Upper lobe of right lung (tissue), 1 donor: ENCODE measurements around the gene COBL. TPM values are rescaled to one million over a fixed set of nuclear protein-coding genes. Genes with fewer than 3 reads are reported as not detected.

ENCODE experiments used
- ATAC-seq: fragments of 200-7000 bp; cut with Tn5 transposase; one replicate; pipeline ENCODE4 v1.9.1; 2020; ENCODE audit warnings: mild to moderate bottlenecking, moderate library complexity
- DNase-seq: peaks from one replicate; pipeline ENCODE4 v3.0.0-alpha.2; 2020
- H3K27ac ChIP-seq: fragments of 200-600 bp; one replicate; pipeline ENCODE4 v1.8.0; 2022
- H3K27me3 ChIP-seq: fragments of 200-600 bp; one replicate; pipeline ENCODE4 v1.8.0; 2022; ENCODE audit warnings: mild to moderate bottlenecking
- H3K36me3 ChIP-seq: fragments of 200-600 bp; one replicate; pipeline ENCODE4 v1.8.0; 2022
- H3K4me1 ChIP-seq: fragments of 200-600 bp; one replicate; pipeline ENCODE4 v1.8.0; 2022
- H3K4me3 ChIP-seq: fragments of 200-600 bp; one replicate; pipeline ENCODE4 v1.8.0; 2022; ENCODE audit warnings: mild to moderate bottlenecking
- H3K9me3 ChIP-seq: fragments of 200-600 bp; one replicate; pipeline ENCODE4 v1.8.0; 2022
- CTCF ChIP-seq: fragments of 200-600 bp; IDR thresholded peaks from one replicate; pipeline ENCODE4 v1.8.0; 2022; ENCODE audit warnings: antibody characterized with exemption
- intact Hi-C: fragments of 100-400 bp; cut with DNase I; formaldehyde crosslinking; loops from one replicate; pipeline ENCODE4 v1.11.0; 2022
- total RNA-seq: library from RNA; stranded (reverse); fragmentation: NEBNext Ultra II Directional; extraction: Animal tissue kit (Norgen Biotek cat#: 25700); gene quantifications from one replicate; pipeline ENCODE4 v1.2.1, GENCODE V29; 2021
- donor health status: DM: no; HTN: yes; CAD: no; lungs with severe emphysema.

COBL gene
- total RNA-seq, 1 donor from 2014 or later = 29.2 TPM

GRCh38 chr7:51242881-51243518 is 73.6 kb downstream of the COBL start:
- intact Hi-C loops = no loop called here
- no peak overlapping the region for H3K27ac ChIP-seq
- DNase-seq (no peak), ATAC-seq (no peak)
- H3K9me3 ChIP-seq = no peaks in the 10 kb centered on the region
- no peaks in the 10 kb centered on the region for H3K27me3 ChIP-seq
- no peak for TF ChIP-seq CTCF
- peaks cover 4% of the 10 kb centered on the region for H3K4me1 ChIP-seq
- H3K4me3 ChIP-seq = no peak overlapping the region
- H3K36me3 ChIP-seq = no peaks in the 10 kb centered on the region

GRCh38 chr7:51242007-51242691 is 74.5 kb downstream of the COBL start:
- Histone ChIP-seq H3K27me3 (no peaks in the 10 kb centered on the region), H3K4me1 (peaks cover 4% of the 10 kb centered on the region), H3K4me3 (peak overlapping the region; percentile 20), H3K27ac (no peak overlapping the region), H3K9me3 (no peaks in the 10 kb centered on the region), H3K36me3 (no peaks in the 10 kb centered on the region)
- TF ChIP-seq CTCF = no peak
- intact Hi-C loops = no loop called here
- DNase-seq (no peak), ATAC-seq (peak; percentile 77)

- Histone ChIP-seq H3K4me1 (peaks cover 4% of the 10 kb centered on the region), H3K9me3 (no peaks in the 10 kb centered on the region), H3K27me3 (no peaks in the 10 kb centered on the region), H3K27ac (no peak overlapping the region), H3K4me3 (no peak overlapping the region), H3K36me3 (no peaks in the 10 kb centered on the region)
- TF ChIP-seq CTCF = no peak
- intact Hi-C loops = no loop called here
- ATAC-seq (no peak), DNase-seq (no peak)
Observed at GRCh38 chr7:51240868-51241267, 75.7 kb downstream of the COBL start.

GRCh38 chr7:51239691-51240090 is 76.9 kb downstream of the COBL start:
- no peak for ATAC-seq
- no peaks in the 10 kb centered on the region for H3K36me3 ChIP-seq
- intact Hi-C loops = no loop called here

GRCh38 chr7:51238981-51239495 is 77.6 kb downstream of the COBL start:
- Histone ChIP-seq H3K27me3 (no peaks in the 10 kb centered on the region), H3K4me3 (no peak overlapping the region), H3K4me1 (peaks cover 4% of the 10 kb centered on the region), H3K27ac (no peak overlapping the region), H3K36me3 (no peaks in the 10 kb centered on the region), H3K9me3 (no peaks in the 10 kb centered on the region)
- ATAC-seq = no peak
- intact Hi-C loops = no loop called here
- TF ChIP-seq CTCF = no peak
- no peak for DNase-seq

More at GRCh38 chr7:51239691-51240090, 76.9 kb downstream of the COBL start:
- no peak overlapping the region for H3K4me3 ChIP-seq
- no peak for TF ChIP-seq CTCF
- no peak overlapping the region for H3K27ac ChIP-seq
- H3K9me3 ChIP-seq = no peaks in the 10 kb centered on the region
- H3K4me1 ChIP-seq = peaks cover 4% of the 10 kb centered on the region
- no peaks in the 10 kb centered on the region for H3K27me3 ChIP-seq
- DNase-seq = no peak
